Endothelial cell of umbilical vein (primary cell): Measurements from ENCODE around the gene OR2AJ1.

ENCODE experiments used
- CTCF ChIP-seq, 2 donors: IDR thresholded peaks; 1 replicate in 1 of 2; 2 replicates in 1 of 2; pipeline ENCODE4 v1.5.1; 2011; ENCODE audit warnings: low read length in 2 of 2, mild to moderate bottlenecking in 2 of 2, moderate library complexity in 2 of 2, control low read depth in 1 of 2, inconsistent platforms in 1 of 2, low read depth in 1 of 2; ENCODE audit not compliant: insufficient read depth in 1 of 2; ENCODE audit errors: extremely low read depth in 1 of 2
- EZH2 ChIP-seq: IDR thresholded peaks from 2 replicates; pipeline ENCODE4 v1.6.1; 2012; ENCODE audit warnings: borderline replicate concordance, low read depth, mild to moderate bottlenecking, moderate library complexity, low read length, inconsistent platforms; ENCODE audit not compliant: severe bottlenecking
- MAX ChIP-seq: IDR thresholded peaks from 2 replicates; pipeline ENCODE4 v1.6.1; 2011; ENCODE audit not compliant: insufficient read depth, insufficient read length
- POLR2A ChIP-seq: IDR thresholded peaks from 2 replicates; pipeline ENCODE4 v1.6.1; 2012; ENCODE audit warnings: low read depth, mild to moderate bottlenecking, control low read depth, low read length

- TF ChIP-seq CTCF (IDR thresholded peaks at IDR 0.05; ENCODE audit: extremely low read depth in 1 of 2, insufficient read depth in 1 of 2, low read depth in 1 of 2, low read length in 2 of 2), result no peak
- TF ChIP-seq MAX, result no peak
- no peak for TF ChIP-seq POLR2A
- TF ChIP-seq EZH2, result no peak
Observed at GRCh38 chr1:247884797-247885413, 39.8 kb upstream of the OR2AJ1 start.
